ENCODE measurements around the gene KANK2. TPM values are rescaled to one million over a fixed set of nuclear protein-coding genes. Genes with fewer than 3 reads are reported as not detected.

The KANK2 gene
- total and polyA plus RNA-seq, 2 of the 13 experiments (the other 11 are each of a cell fraction or from before 2014, with no cell fraction given) = 5.7 to 12.9 TPM

DNA sequence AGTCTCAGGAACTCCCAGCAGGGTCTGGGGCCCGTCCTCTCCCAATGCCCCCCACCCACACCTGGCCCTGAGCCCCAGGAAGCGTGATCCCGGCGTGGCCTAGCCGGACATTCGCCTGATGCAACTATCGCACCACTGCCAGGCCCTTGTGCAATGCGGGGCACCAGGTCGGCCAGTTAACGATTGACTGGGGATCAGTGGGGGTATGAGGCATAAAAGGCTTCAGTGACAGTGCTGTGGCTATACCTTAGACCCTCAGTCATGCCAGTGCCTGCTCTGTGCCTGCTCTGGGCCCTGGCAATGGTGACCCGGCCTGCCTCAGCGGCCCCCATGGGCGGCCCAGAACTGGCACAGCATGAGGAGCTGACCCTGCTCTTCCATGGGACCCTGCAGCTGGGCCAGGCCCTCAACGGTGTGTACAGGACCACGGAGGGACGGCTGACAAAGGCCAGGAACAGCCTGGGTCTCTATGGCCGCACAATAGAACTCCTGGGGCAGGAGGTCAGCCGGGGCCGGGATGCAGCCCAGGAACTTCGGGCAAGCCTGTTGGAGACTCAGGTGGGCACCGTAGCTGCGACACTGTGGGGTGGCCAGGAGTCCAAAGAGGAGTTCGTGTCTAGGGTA, 42.1 kb upstream of the KANK2 start, which contains the start of gene ANGPTL8 (continued):
- TF ChIP-seq MTA1 (CRISPR knock-in tag; IDR thresholded peaks at IDR 0.05; ENCODE audit: borderline replicate concordance) = peak; percentile 98
- TF ChIP-seq, protein P1, sequence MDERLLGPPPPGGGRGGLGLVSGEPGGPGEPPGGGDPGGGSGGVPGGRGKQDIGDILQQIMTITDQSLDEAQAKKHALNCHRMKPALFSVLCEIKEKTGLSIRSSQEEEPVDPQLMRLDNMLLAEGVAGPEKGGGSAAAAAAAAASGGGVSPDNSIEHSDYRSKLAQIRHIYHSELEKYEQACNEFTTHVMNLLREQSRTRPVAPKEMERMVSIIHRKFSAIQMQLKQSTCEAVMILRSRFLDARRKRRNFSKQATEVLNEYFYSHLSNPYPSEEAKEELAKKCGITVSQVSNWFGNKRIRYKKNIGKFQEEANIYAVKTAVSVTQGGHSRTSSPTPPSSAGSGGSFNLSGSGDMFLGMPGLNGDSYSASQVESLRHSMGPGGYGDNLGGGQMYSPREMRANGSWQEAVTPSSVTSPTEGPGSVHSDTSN (CRISPR knock-in tag; IDR thresholded peaks at IDR 0.05) = 0 out of 2 replicates have a peak, but pooled peaks have one; percentile 16
- TF ChIP-seq MXD1 (CRISPR knock-in tag; IDR thresholded peaks at IDR 0.05) = peak; percentile 17; the same call in 1 of the 2 replicates
- peak; percentile 37; the same call in 1 of the 2 replicates for TF ChIP-seq ZNF460 (CRISPR knock-in tag; IDR thresholded peaks at IDR 0.05; ENCODE audit: borderline replicate concordance)
- TF ChIP-seq GLMP (CRISPR knock-in tag; IDR thresholded peaks at IDR 0.05; ENCODE audit: borderline replicate concordance) = no peak
- 0 out of 2 replicates have a peak, but pooled peaks have one; percentile 45 for TF ChIP-seq FLYWCH1 (CRISPR knock-in tag; IDR thresholded peaks at IDR 0.05)
- TF ChIP-seq ZEB1 (IDR thresholded peaks at IDR 0.05; ENCODE audit: insufficient replicate concordance, low read depth) = peak; percentile 29
- TF ChIP-seq HDAC6 (IDR thresholded peaks at IDR 0.05; ENCODE audit: low read depth, low read length) = no peak
- peak; percentile 90; the same call in 1 of the 2 replicates for TF ChIP-seq ZNF616 (CRISPR knock-in tag; IDR thresholded peaks at IDR 0.05; ENCODE audit: low read depth)
- TF ChIP-seq CREB1 (IDR thresholded peaks at IDR 0.05) = no peak
- TF ChIP-seq CREB1 (CRISPR knock-in tag; IDR thresholded peaks at IDR 0.05) = peak; percentile 38; the same call in 1 of the 2 replicates
- TF ChIP-seq ZBTB8A (CRISPR knock-in tag; IDR thresholded peaks at IDR 0.05; ENCODE audit: borderline replicate concordance, low read depth) = no peak
- TF ChIP-seq KAT7 (CRISPR knock-in tag; IDR thresholded peaks at IDR 0.05; ENCODE audit: borderline replicate concordance) = peak; percentile 20; the same call in 1 of the 2 replicates
- peak; percentile 89; the same call in 1 of the 2 replicates for TF ChIP-seq ZFP36L1 (CRISPR knock-in tag; IDR thresholded peaks at IDR 0.05)
- TF ChIP-seq MLX (CRISPR knock-in tag; IDR thresholded peaks at IDR 0.05) = peak; percentile 100
- no peak; the same call in 1 of the 2 replicates for TF ChIP-seq DNMT3B (CRISPR knock-in tag; conservative IDR thresholded peaks at IDR 0.05)
- TF ChIP-seq ZNF275 (CRISPR knock-in tag; IDR thresholded peaks at IDR 0.05; ENCODE audit: borderline replicate concordance) = peak; percentile 87; the same call in 1 of the 2 replicates
- peak; percentile 97 for TF ChIP-seq KLF6 (CRISPR knock-in tag; IDR thresholded peaks at IDR 0.05)
- TF ChIP-seq RORA (CRISPR knock-in tag; IDR thresholded peaks at IDR 0.05) = no peak
- TF ChIP-seq BHLHE40 (IDR thresholded peaks at IDR 0.05; ENCODE audit: low read length) = peak; percentile 49
- peak; percentile 25; the same call in 1 of the 2 replicates for TF ChIP-seq ZZZ3 (CRISPR knock-in tag; IDR thresholded peaks at IDR 0.05; ENCODE audit: borderline replicate concordance)
- no peak for TF ChIP-seq MBNL3 (CRISPR knock-in tag; conservative IDR thresholded peaks at IDR 0.05)
- TF ChIP-seq KLF11 (CRISPR knock-in tag; IDR thresholded peaks at IDR 0.05) = peak; percentile 67; the same call in 1 of the 2 replicates
- TF ChIP-seq ARID2 (CRISPR knock-in tag; IDR thresholded peaks at IDR 0.05; ENCODE audit: borderline replicate concordance) = 0 out of 2 replicates have a peak, but pooled peaks have one; percentile 32
- TF ChIP-seq ZNF782 (CRISPR knock-in tag; IDR thresholded peaks at IDR 0.05; ENCODE audit: borderline replicate concordance) = peak; percentile 59
- TF ChIP-seq GPN1 (CRISPR knock-in tag; IDR thresholded peaks at IDR 0.05; ENCODE audit: borderline replicate concordance) = 0 out of 2 replicates have a peak, but pooled peaks have one; percentile 29

Measured in HepG2 (cell line).